HEK293T (cell line): Measurements from ENCODE around the gene TUBB4A.

Experiments used
- FOXK2 ChIP-seq: fragments of 450-650 bp; IDR thresholded peaks from 2 replicates; pipeline ENCODE4 v1.6.1; 2016; ENCODE audit warnings: mild to moderate bottlenecking
- SUZ12 ChIP-seq: fragments of 450-650 bp; IDR thresholded peaks from 2 replicates; pipeline ENCODE4 v1.6.1; 2016; ENCODE audit warnings: mild to moderate bottlenecking

- TF ChIP-seq FOXK2, result no peak
- TF ChIP-seq SUZ12, result no peak
Observed at GRCh38 chr19:6465006-6465405, 37.1 kb downstream of the TUBB4A start.
